Mesenchymal stem cell (in vitro differentiated cells and primary cell): ENCODE measurements around the gene TLK1.

Experiments
- DNase-seq: peaks from one replicate; pipeline ENCODE4 v3.0.0-alpha.2; 2013
- H2AFZ ChIP-seq: one replicate; pipeline ENCODE4 v1.6.1; 2013; ENCODE audit warnings: low read depth, mild to moderate bottlenecking, control low read depth, inconsistent platforms, low read length, moderate library complexity
- H2AK5ac ChIP-seq: 2 replicates; pipeline ENCODE4 v1.6.1; 2013; ENCODE audit warnings: low read length, moderate library complexity, mild to moderate bottlenecking, inconsistent platforms; ENCODE audit not compliant: severe bottlenecking
- H2BK120ac ChIP-seq: one replicate; pipeline ENCODE4 v1.6.1; 2013; ENCODE audit warnings: low read depth, mild to moderate bottlenecking, inconsistent platforms, low read length, moderate library complexity
- H2BK12ac ChIP-seq, 2 experiments: one replicate each; pipeline ENCODE4 v1.6.1; 2013; ENCODE audit warnings: inconsistent platforms in 2 of 2, low read length in 2 of 2, mild to moderate bottlenecking in 2 of 2, moderate library complexity in 2 of 2, control low read depth in 1 of 2
- H2BK15ac ChIP-seq: one replicate; pipeline ENCODE4 v1.6.1; 2013; ENCODE audit warnings: mild to moderate bottlenecking, low read depth, inconsistent platforms; ENCODE audit not compliant: poor library complexity, severe bottlenecking
- H2BK5ac ChIP-seq: 2 replicates; pipeline ENCODE4 v1.6.1; 2013; ENCODE audit warnings: low read depth, mild to moderate bottlenecking, low read length, control low read depth, inconsistent platforms; ENCODE audit not compliant: poor library complexity, severe bottlenecking
- H3K14ac ChIP-seq, 2 experiments: one replicate each; pipeline ENCODE4 v1.6.1; 2013; ENCODE audit warnings: inconsistent platforms in 2 of 2, low read length in 2 of 2, control low read depth in 1 of 2, mild to moderate bottlenecking in 1 of 2, moderate library complexity in 1 of 2
- H3K18ac ChIP-seq, 2 experiments: one replicate each; pipeline ENCODE4 v1.6.1; 2013; ENCODE audit warnings: inconsistent platforms in 2 of 2, low read length in 2 of 2, control low read depth in 1 of 2, low read depth in 1 of 2, mild to moderate bottlenecking in 1 of 2
- H3K23ac ChIP-seq, 2 experiments: one replicate each; pipeline ENCODE4 v1.6.1; 2013; ENCODE audit warnings: inconsistent platforms in 2 of 2, low read length in 2 of 2, mild to moderate bottlenecking in 2 of 2, moderate library complexity in 2 of 2, control low read depth in 1 of 2
- H3K27ac ChIP-seq: 2 replicates; pipeline ENCODE4 v1.5.1; 2013; ENCODE audit warnings: mild to moderate bottlenecking, moderate library complexity, low read length, control low read depth, inconsistent platforms; ENCODE audit not compliant: poor library complexity, severe bottlenecking
- H3K27me3 ChIP-seq, 2 experiments: 2 replicates each; pipeline versions ENCODE4 v1.6.1 to v1.7.0; 2013; ENCODE audit warnings: low read length in 2 of 2, mild to moderate bottlenecking in 2 of 2, moderate library complexity in 2 of 2, control low read depth in 1 of 2, inconsistent platforms in 1 of 2; ENCODE audit not compliant: control insufficient read depth in 1 of 2, insufficient read depth in 1 of 2
- H3K36me3 ChIP-seq, 2 experiments: 2 replicates each; pipeline versions ENCODE4 v1.6.1 to v1.7.0; 2013; ENCODE audit warnings: low read length in 2 of 2, control low read depth in 1 of 2, inconsistent platforms in 1 of 2, low read depth in 1 of 2, mild to moderate bottlenecking in 1 of 2; ENCODE audit not compliant: insufficient read depth in 2 of 2, control insufficient read depth in 1 of 2
- H3K4ac ChIP-seq, 2 experiments: one replicate each; pipeline ENCODE4 v1.6.1; 2013; ENCODE audit warnings: inconsistent platforms in 2 of 2, low read length in 2 of 2, mild to moderate bottlenecking in 2 of 2, moderate library complexity in 2 of 2, control low read depth in 1 of 2, low read depth in 1 of 2
- H3K4me1 ChIP-seq: 2 replicates; pipeline ENCODE4 v1.6.1; 2013; ENCODE audit warnings: low read depth, low read length, control low read depth; ENCODE audit not compliant: control insufficient read depth, insufficient read depth
- H3K4me2 ChIP-seq: 2 replicates; pipeline ENCODE4 v1.6.1; 2013; ENCODE audit warnings: low read length, mild to moderate bottlenecking, inconsistent platforms; ENCODE audit not compliant: poor library complexity, severe bottlenecking
- H3K4me3 ChIP-seq, 2 experiments: 2 replicates each; pipeline versions ENCODE4 v1.5.1 to v1.7.0; 2013; ENCODE audit warnings: low read length in 2 of 2, mild to moderate bottlenecking in 2 of 2, control low read depth in 1 of 2, low read depth in 1 of 2; ENCODE audit not compliant: insufficient read depth in 1 of 2
- H3K79me1 ChIP-seq: replicated peaks from 2 replicates; pipeline ENCODE4 v1.6.1; 2013; ENCODE audit warnings: mild to moderate bottlenecking, control low read depth, low read length, inconsistent platforms; ENCODE audit not compliant: poor library complexity, severe bottlenecking
- H3K9ac ChIP-seq: 2 replicates; pipeline ENCODE4 v1.7.0; 2013; ENCODE audit warnings: mild to moderate bottlenecking, low read length, moderate library complexity
- H3K9me3 ChIP-seq: 2 replicates; pipeline ENCODE4 v1.7.0; 2013; ENCODE audit warnings: mild to moderate bottlenecking, low read length; ENCODE audit not compliant: control insufficient read depth
- H4K8ac ChIP-seq: one replicate; pipeline ENCODE4 v1.6.1; 2013; ENCODE audit warnings: inconsistent platforms, mild to moderate bottlenecking, low read length, moderate library complexity
- H4K91ac ChIP-seq: one replicate; pipeline ENCODE4 v1.6.1; 2013; ENCODE audit warnings: mild to moderate bottlenecking, low read length, inconsistent platforms
- WGBS: methylation state at CpG from one replicate; pipeline ENCODE4 v1.1.7; 2013; ENCODE audit warnings: mixed read lengths; 5-methylcytosine and 5-hydroxymethylcytosine counted together

The TLK1 gene

GRCh38 chr2:170966648-170967396, 193.9 kb downstream of the TLK1 start:
- peak overlapping the region in 1 of 2 experiments; percentile 24 for H3K4me3 ChIP-seq
- H3K18ac ChIP-seq: no peak overlapping the region
- no peak overlapping the region for H3K4me2 ChIP-seq
- no peak overlapping the region for H4K8ac ChIP-seq
- H3K9me3 ChIP-seq: no peaks in the 10 kb centered on the region
- peaks cover 26% of the 10 kb centered on the region for H3K4me1 ChIP-seq
- H2AFZ ChIP-seq: no peak overlapping the region
- no peak overlapping the region for H2BK5ac ChIP-seq
- H4K91ac ChIP-seq: no peak overlapping the region
- H2BK12ac ChIP-seq: no peak overlapping the region
- H2BK15ac ChIP-seq: no peak overlapping the region
- H3K14ac ChIP-seq: no peak overlapping the region
- H2BK120ac ChIP-seq: no peak overlapping the region
- no peak overlapping the region for H3K23ac ChIP-seq
- peaks cover 34 to 71% of the 10 kb centered on the region in 2 experiments for H3K36me3 ChIP-seq
- 97% methylated on average over 9 of the region's 13 CpGs for WGBS
- peak; percentile 19 for DNase-seq
- H3K4ac ChIP-seq: no peak overlapping the region
- H3K27ac ChIP-seq: peak overlapping the region; percentile 90
- H3K27me3 ChIP-seq: no peaks in the 10 kb centered on the region
- H2AK5ac ChIP-seq: peak overlapping the region; percentile 55
- H3K9ac ChIP-seq: no peak overlapping the region
- H3K79me1 ChIP-seq: peaks cover 13% of the 10 kb centered on the region

GRCh38 chr2:170965446-170966225, 195.1 kb downstream of the TLK1 start:
- 82% methylated on average over 20 of the region's 20 CpGs for WGBS
- H2BK12ac ChIP-seq: no peak overlapping the region
- H3K4me2 ChIP-seq: no peak overlapping the region
- H3K36me3 ChIP-seq: peaks cover 41 to 83% of the 10 kb centered on the region in 2 experiments
- no peak overlapping the region for H3K18ac ChIP-seq
- no peak overlapping the region for H3K4ac ChIP-seq
- peak overlapping the region; percentile 20 for H2BK5ac ChIP-seq
- H3K27ac ChIP-seq: peak overlapping the region; percentile 90
- no peak overlapping the region for H2BK15ac ChIP-seq
- no peak overlapping the region for H2AK5ac ChIP-seq
- no peak overlapping the region for H3K9ac ChIP-seq
- H4K91ac ChIP-seq: no peak overlapping the region
- no peaks in the 10 kb centered on the region for H3K9me3 ChIP-seq
- no peaks in the 10 kb centered on the region for H3K27me3 ChIP-seq
- DNase-seq: peak; percentile 18
- H2AFZ ChIP-seq: no peak overlapping the region
- H3K23ac ChIP-seq: no peak overlapping the region
- peaks cover 26% of the 10 kb centered on the region for H3K4me1 ChIP-seq
- no peak overlapping the region for H3K4me3 ChIP-seq
- H3K79me1 ChIP-seq: peaks cover 13% of the 10 kb centered on the region
- no peak overlapping the region for H2BK120ac ChIP-seq
- H3K14ac ChIP-seq: no peak overlapping the region
- H4K8ac ChIP-seq: no peak overlapping the region

- no peak overlapping the region for H2AFZ ChIP-seq
- no peak overlapping the region for H3K14ac ChIP-seq
- H3K4me2 ChIP-seq: no peak overlapping the region
- no peak overlapping the region for H2BK5ac ChIP-seq
- H3K4me1 ChIP-seq: peaks cover 24% of the 10 kb centered on the region
- no peak overlapping the region for H4K91ac ChIP-seq
- no peak overlapping the region for H3K18ac ChIP-seq
- H2BK120ac ChIP-seq: no peak overlapping the region
- H2BK12ac ChIP-seq: no peak overlapping the region
- 20% methylated on average over 1 of the region's 5 CpGs for WGBS
- H3K9ac ChIP-seq: no peak overlapping the region
- no peak overlapping the region for H2BK15ac ChIP-seq
- no peaks in the 10 kb centered on the region for H3K27me3 ChIP-seq
- H3K23ac ChIP-seq: no peak overlapping the region
- no peak overlapping the region for H4K8ac ChIP-seq
- H3K27ac ChIP-seq: no peak overlapping the region
- no peak overlapping the region for H3K4me3 ChIP-seq
- no peaks in the 10 kb centered on the region for H3K9me3 ChIP-seq
- DNase-seq: no peak
- H3K79me1 ChIP-seq: peaks cover 8% of the 10 kb centered on the region
- H2AK5ac ChIP-seq: no peak overlapping the region
- no peak overlapping the region for H3K4ac ChIP-seq
- H3K36me3 ChIP-seq: peaks cover 36 to 93% of the 10 kb centered on the region in 2 experiments
Observed at GRCh38 chr2:170963386-170963785, 197.3 kb downstream of the TLK1 start.

- Histone ChIP-seq H4K8ac (no peak overlapping the region), H2BK5ac (no peak overlapping the region), H2BK15ac (no peak overlapping the region), H3K27ac (no peak overlapping the region), H3K4me2 (no peak overlapping the region), H3K14ac (no peak overlapping the region), H3K79me1 (peaks cover 31% of the 10 kb centered on the region), H3K4me3 (no peak overlapping the region), H2BK12ac (no peak overlapping the region), H3K4me1 (peaks cover 2% of the 10 kb centered on the region), H3K18ac (no peak overlapping the region), H4K91ac (no peak overlapping the region), H3K36me3 (peaks cover 36 to 97% of the 10 kb centered on the region in 2 experiments), H3K4ac (no peak overlapping the region), H3K9me3 (no peaks in the 10 kb centered on the region), H2AK5ac (no peak overlapping the region), H2BK120ac (no peak overlapping the region), H2AFZ (no peak overlapping the region), H3K23ac (no peak overlapping the region), H3K9ac (no peak overlapping the region), H3K27me3 (no peaks in the 10 kb centered on the region)
- peak; percentile 13 for DNase-seq
- 54% methylated on average over 4 of the region's 4 CpGs for WGBS
Observed at GRCh38 chr2:170953941-170954340, 206.8 kb downstream of the TLK1 start.
